Activated CD4-positive, CD25-positive, alpha-beta regulatory T cell (primary cell): ENCODE data around the gene CHST13.

Source experiments
- DNase-seq, 4 experiments: peaks; one replicate each; lab custom pipeline; 2025; lab: John Stamatoyannopoulos, UW

Gene CHST13

GRCh38 chr3:126487151-126487771 is 36.7 kb upstream of the CHST13 start:
- DNase-seq, result no peak

DNA sequence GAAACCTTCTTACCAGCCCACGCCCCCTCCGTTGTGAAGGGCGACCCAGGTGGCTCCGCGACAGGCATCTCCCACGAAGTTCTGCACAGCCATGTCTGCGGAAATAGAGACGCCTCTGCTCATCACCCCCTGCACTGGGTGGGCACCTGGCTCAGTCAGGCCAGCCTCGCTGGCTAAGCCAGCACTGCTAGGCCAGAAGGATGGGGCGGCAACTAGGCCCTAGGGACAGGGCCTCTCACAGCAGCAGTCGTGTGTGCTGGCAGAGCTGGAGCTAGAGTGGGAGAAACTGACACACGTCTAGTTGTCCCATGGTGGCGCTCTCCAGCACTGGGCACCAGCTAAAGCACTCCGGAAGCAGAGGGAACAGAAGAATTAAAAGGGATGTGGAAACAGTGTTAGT is 35.8 kb upstream of the CHST13 start:
- no peak for DNase-seq

DNA sequence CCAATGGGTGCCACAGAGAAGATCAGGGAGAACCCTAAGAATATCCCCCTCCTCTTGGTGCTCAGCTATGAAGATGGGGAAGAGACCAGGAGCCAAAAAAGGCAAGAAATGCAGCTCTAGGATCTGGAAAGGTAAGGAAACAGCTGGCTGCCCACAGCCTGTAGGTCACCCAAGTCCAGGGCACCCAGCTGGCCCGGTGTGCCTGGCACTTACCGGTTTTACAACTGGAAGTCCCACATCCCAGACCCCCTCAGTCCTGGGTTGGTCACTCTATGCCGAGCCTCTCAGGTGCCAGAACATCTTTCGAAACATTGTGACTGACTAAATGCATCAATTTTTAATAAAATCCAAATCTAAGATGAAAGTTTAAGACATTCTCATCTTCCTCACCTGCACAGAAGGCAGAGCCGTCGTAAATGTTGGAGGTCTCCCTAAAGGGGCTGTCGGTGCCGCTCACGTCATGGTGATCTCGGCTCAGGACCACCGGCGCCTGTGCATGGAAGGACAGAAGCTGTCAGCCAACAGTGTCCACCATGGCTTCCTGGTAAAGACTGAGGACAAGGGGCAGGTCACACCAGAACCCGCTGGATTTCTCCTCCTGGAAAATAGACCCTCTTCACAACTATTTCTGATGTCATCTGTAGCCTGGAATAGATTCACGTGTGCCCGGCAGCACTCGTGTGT is 34.9 kb upstream of the CHST13 start:
- DNase-seq, result no peak

DNA sequence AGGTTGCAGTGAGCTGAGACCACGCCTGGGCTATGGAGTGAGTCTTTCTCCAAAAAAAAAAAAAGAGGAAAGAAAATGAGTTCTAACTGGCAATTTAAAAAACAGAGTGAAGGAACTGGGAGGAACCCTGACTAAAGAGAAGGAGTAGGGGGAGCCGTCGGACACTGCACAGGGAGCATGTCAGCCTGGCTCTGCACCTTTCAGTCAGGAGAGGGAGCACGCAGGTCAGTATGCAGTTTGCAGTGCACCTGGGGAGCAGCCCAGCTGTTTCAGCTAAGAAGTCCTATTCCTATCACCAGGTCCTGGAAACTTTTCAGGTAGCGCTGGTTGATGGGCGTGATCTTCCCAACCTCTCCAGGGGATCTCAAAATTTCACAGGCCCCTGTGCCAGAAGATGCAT is 33.3 kb upstream of the CHST13 start:
- DNase-seq, result no peak

- DNase-seq, result no peak
Measured at GRCh38 chr3:126491221-126492013, 32.5 kb upstream of the CHST13 start.

DNA sequence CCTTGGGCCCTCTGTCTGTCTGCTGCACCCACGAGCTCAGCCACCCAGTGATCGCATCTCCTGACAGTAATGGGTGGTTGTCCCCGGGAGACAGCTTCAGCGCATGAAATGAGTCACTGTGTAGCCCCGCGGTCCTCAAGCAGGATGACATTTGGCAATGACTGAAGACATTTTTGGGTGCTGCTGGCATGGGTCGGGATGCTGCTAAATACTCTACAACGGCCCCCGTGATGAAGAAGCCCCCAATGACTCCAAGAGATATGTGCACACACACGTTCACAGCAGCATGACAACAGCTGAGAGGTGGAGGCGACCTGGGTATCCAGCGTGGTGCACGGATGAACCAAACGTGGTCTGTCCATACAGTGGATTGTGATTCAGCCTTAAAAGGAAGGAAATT is 30.9 kb upstream of the CHST13 start:
- no peak for DNase-seq

- no peak for DNase-seq
Measured at GRCh38 chr3:126493739-126494138, 30.2 kb upstream of the CHST13 start.

- DNase-seq, result no peak
Measured at GRCh38 chr3:126494204-126494969, 29.6 kb upstream of the CHST13 start.

DNA sequence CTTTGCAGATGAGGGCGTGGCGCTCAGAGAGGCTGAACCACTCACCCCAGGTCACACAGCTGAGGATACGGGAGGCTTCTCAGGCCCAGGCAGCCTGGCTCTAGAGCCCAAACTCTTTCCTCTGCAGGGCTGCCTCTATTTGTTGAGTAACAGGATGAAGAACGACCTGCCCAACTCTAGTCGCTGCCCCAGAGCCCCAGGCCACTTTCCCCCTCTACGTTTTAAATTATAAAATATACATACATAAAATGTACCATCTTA is 29.1 kb upstream of the CHST13 start:
- no peak for DNase-seq

DNA sequence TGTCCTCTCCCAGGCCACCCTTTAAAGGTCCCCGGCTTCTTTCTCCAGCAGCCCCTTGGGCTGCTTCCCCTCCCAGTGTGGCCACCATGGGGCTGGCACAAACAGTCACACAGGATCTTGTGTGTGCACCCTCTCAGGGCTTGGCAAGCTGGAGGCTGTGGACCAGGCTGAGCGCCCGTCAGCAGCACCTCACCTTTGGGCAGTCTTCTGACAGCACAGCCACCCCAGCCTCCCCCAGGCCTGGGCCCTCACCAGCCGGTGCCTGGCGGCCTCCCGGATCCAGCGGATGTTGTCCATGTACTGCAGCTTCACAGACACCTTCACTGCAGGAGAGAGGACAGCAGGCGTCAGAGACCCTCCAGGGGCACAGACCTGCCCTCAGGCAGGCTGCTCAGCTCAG is 28.2 kb upstream of the CHST13 start:
- DNase-seq, result no peak

DNA sequence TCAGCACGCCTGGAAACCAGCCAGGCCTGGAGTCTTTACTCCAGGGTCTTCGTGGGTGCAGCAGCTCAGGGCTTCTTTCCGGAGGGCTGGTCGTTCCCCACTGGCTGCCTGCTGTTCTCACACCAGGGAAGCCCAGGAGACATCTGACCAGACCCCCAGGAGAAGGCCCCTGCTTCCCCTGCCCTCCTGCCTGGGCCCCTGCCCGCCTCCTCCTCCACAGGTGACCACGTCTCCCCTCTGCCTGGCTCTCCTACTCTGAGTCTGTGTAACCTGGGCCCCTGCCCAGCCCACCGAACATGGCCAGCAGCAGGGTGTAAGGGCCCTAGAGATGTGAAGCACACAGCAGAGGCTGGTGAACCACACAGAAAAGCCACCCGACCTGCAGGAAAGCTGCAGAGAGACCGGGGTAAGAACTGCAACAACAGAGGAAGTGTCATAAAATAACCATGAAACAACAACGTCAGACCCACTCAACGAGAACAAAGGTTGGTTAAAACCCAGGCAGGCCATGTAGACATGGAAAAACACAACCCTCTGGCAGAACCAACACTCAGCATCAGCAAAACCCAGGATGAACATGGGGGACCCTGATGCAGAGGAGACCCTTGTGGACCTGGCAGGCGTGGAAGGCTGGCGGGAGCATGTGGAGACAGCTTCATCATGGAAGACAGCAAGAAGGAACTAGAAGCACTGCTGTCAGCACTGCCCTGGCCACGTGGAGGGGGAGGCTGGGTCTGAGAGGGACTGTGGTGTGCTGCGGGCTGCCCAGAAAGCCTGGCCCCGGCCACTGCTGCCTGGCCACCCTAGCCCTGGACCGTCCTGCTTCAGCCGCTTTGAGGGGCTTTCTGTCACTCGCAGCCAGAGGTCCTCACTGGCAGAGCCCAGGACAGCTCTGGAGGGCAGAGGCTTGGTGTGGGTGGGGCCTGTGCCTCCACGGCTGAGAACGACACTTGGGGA is 26.8 kb upstream of the CHST13 start:
- DNase-seq, result no peak

DNA sequence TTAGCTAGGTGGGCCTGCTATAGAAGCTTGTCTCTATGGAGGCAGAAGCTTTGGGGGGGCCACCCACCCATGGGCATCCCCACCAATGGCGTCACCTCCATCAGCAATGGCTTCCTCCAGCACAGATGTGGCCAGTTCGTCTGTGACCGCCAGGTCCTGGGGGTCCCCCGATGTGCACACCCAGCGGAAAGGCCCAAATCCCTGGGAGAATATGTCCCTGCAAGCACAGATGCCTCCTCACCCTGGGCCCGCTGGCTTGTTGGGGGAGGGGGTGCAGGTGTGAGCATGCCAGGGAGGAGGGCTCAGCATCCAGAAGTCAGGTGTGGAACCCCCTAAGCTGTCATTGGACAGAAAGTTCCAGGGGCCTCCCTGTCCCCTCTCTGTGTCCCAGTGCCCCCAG is 26.0 kb upstream of the CHST13 start:
- DNase-seq, result no peak

DNA sequence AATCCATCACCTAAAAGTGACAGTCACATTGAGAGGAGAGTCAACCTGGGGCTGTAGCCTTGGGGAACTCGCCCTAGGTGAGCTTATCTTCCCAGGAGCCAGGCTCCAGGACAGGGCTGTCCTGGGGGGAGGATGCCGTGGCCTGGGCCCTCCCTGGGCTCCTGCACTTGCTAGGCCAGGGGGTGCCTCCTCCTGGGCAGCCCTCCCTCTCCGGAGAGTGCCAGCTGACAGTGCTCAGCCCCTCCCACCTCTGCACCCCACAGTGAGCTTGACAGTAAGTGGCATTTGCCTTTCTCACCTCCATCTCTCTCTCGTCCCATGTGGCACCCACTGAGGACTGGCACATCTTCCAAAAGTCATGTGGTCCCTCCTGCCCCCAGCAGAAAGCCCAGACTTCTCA is 25.5 kb upstream of the CHST13 start:
- no peak for DNase-seq

DNA sequence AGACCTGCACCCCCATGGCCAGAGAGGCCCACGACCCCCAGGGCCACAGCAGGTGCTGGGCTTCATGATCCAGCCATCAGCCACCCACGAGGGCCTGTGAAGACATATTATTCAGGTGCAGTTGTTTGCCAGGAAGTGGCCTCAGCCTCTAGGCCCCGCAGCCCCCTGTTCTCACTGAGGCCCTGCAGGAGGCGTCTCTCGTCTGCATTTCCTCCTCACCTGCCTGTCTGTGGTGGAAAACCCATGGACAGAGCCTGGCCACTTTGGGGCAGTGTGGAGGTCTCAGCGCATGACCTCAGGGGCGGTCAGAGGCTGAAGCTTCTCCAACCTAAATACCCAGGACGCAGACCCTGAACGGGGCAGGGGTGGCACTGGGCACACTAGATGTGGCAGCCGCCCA is 25.0 kb upstream of the CHST13 start:
- DNase-seq, result no peak

GRCh38 chr3:126499401-126499800 is 24.6 kb upstream of the CHST13 start:
- DNase-seq, result no peak

GRCh38 chr3:126500016-126500415 is 23.9 kb upstream of the CHST13 start:
- no peak for DNase-seq

- no peak for DNase-seq
Measured at GRCh38 chr3:126501054-126501453, 22.9 kb upstream of the CHST13 start.

- DNase-seq, result no peak
Measured at GRCh38 chr3:126501736-126502135, 22.2 kb upstream of the CHST13 start.

GRCh38 chr3:126502656-126503055 is 21.3 kb upstream of the CHST13 start:
- DNase-seq, result no peak

DNA sequence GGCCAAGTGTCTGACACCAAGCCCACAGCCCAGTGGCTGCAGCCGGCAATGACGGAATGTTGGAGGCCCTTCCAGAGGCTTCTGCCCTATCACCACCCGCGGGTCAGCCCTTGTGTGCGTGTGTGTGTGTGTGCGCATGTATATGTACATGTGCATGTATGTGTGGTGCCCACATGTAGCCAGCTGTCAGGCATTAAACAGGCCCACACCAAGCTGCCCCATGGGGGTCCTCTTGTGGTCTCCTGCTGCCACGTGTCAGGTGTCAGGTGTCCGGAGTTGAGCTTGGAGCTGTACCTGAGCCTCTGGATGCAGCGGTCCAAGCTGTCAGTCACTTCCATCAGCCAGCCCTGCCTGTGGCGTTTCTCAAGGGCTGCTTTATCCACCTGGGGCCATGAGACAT is 20.3 kb upstream of the CHST13 start:
- DNase-seq, result no peak

DNA sequence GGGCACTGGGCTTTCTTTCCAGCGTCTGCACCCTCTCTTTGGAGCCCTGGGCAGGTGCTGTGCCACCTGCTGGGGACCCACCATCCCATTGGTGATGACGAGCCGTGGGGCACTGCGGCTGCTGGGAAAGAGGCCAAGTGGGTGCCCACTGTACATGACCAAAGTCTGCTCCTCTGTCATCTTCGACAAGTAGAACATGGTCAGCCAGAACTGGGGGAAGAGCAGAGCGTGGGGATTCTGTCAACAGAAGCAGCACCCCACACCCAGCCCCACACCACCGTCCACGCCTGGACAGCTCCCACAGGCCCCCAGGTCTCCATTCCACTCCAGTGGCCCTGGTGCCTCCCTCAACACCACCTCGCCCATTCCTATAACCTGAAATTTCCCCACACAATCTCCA is 16.1 kb upstream of the CHST13 start:
- no peak for DNase-seq

GRCh38 chr3:126508564-126508964 is 15.4 kb upstream of the CHST13 start:
- DNase-seq, result no peak
